Aorta (tissue), 5 donors: Measurements from ENCODE around the gene LRRC9. TPM values are rescaled to one million over a fixed set of nuclear protein-coding genes. Genes with fewer than 3 reads are reported as not detected.

Experiments
- ATAC-seq: fragments of 200-7000 bp; cut with Tn5 transposase; one replicate; pipeline ENCODE4 v1.9.1; 2022; ENCODE audit warnings: moderate library complexity; ENCODE audit not compliant: low FRiP score
- DNase-seq, 2 donors: peaks; one replicate each; pipeline ENCODE4 v3.0.0-alpha.2; 2020
- H3K27ac ChIP-seq, 2 donors: one replicate each; pipeline ENCODE4 v1.5.1; 2013; ENCODE audit warnings: low read length in 2 of 2, mild to moderate bottlenecking in 2 of 2, moderate library complexity in 2 of 2, control low read depth in 1 of 2, inconsistent platforms in 1 of 2, low read depth in 1 of 2
- H3K27me3 ChIP-seq, 2 donors: one replicate each; pipeline ENCODE4 v1.6.1; 2013; ENCODE audit warnings: control low read depth in 1 of 2, low read length in 1 of 2, mild to moderate bottlenecking in 1 of 2, moderate library complexity in 1 of 2; ENCODE audit not compliant: insufficient read depth in 2 of 2, control insufficient read depth in 1 of 2
- H3K36me3 ChIP-seq, 2 donors: one replicate each; pipeline ENCODE4 v1.6.1; 2013; ENCODE audit warnings: control low read depth in 1 of 2, low read length in 1 of 2, mild to moderate bottlenecking in 1 of 2; ENCODE audit not compliant: insufficient read depth in 2 of 2, control insufficient read depth in 1 of 2
- H3K4me1 ChIP-seq, 2 donors: one replicate each; pipeline ENCODE4 v1.6.1; 2013; ENCODE audit warnings: low read length in 2 of 2, control low read depth in 1 of 2, mild to moderate bottlenecking in 1 of 2, moderate library complexity in 1 of 2; ENCODE audit not compliant: insufficient read depth in 2 of 2, control insufficient read depth in 1 of 2
- H3K4me3 ChIP-seq, 2 donors: one replicate each; pipeline ENCODE4 v1.5.1; 2013; ENCODE audit warnings: low read length in 2 of 2, control low read depth in 1 of 2, mild to moderate bottlenecking in 1 of 2
- H3K9me3 ChIP-seq: one replicate; pipeline ENCODE4 v1.6.1; 2013; ENCODE audit warnings: mild to moderate bottlenecking, low read length; ENCODE audit not compliant: control insufficient read depth
- WGBS, 2 donors: extraction: QIAGEN DNeasy Blood & Tissue Kit; methylation state at CpG; one replicate each; pipeline ENCODE4 v1.1.7; 2013; 5-methylcytosine and 5-hydroxymethylcytosine counted together
- intact Hi-C, 2 donors: fragments of 100-400 bp; cut with DNase I; formaldehyde crosslinking; loops; one replicate each; pipeline versions ENCODE4 v1.14.2 to v1.15.0; 2022
- long read RNA-seq, 2 donors: library from polyadenylated mRNA; unstranded; transcript quantifications; one replicate each; pipeline ENCODE4 v2.0.0, GENCODE V29; 2020 to 2021
- polyA plus RNA-seq, 2 donors: library from polyadenylated mRNA; stranded (reverse); fragments of 200-250 nt; gene quantifications; one replicate each; pipeline ENCODE4 v1.2.3, GENCODE V29; 2013
- total RNA-seq, 2 donors: library from RNA; stranded (reverse); fragmentation: NEBNext Ultra II Directional; extraction: Animal tissue kit (Norgen Biotek cat#: 25700); gene quantifications; one replicate each; pipeline ENCODE4 v1.2.1, GENCODE V29; 2021
- donor health status: healthy with polysubstance abuse.
- donor health status: Bipolar disorder and iron deficiency.
- donor health status: DM: no; HTN: no; CAD: no.
- donor health status: DM: no; HTN: no; CAD: no.
- donor health status: DM: yes; HTN: yes; CAD: no.

The LRRC9 gene
- total RNA-seq (not detected), polyA plus RNA-seq (not detected)
- long read RNA-seq, donor 1: 0 reads
- long read RNA-seq, donor 2: 0 reads

DNA sequence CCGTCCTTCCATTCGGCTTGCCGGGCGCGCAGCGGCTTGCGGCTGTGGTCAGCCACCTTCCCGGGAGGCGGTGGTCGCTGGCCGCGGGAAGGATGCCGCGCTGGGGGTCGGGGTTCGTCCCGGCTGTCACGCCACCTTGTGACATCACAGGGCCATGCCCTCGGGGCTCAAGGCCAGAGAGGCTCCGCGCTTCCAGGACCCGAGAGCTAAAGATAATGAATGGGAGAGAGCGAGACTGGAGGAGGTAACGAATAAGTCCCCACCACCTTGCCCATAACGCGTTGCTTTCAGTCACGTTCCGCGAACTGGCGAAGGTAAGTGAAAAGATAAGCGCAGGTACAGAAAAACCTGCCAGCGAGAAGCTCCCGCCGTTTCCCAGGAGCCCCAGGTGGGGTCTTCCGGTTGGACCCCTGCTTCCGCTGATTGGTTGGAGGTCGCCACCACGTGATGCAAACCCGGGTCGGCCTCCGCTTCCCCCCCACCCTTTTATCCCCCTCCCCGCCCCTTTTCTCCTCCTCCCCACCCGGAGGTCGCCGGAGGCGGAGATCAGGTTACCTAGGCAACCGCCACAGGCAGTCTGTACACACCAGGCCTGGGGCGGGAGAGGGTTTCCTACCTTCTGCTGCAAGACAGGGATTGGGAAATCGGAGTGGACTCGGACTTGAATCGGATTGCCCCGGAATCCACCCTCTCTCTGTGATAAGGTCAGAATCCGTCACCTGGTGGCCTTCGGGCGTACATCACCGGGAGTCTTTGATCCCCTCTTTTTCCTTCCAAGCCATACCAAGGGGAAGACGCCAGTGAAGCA lies at the start of gene LRRC9:
LRRC9 (plus strand) TSS at position 575 of the 808 bp plus-strand sequence.
- H3K9me3 ChIP-seq: peaks cover 2% of the 10 kb centered on the region
- ATAC-seq: peak; percentile 37
- DNase-seq: peak; percentile 51 to 81
- no peak within 1 kb of the TSS for H3K27ac ChIP-seq
- H3K4me1 ChIP-seq: no peaks in the 10 kb centered on the region
- no peaks in the 10 kb centered on the region for H3K27me3 ChIP-seq
- H3K36me3 ChIP-seq: no peaks in the 10 kb centered on the region
- 13 to 15% methylated on average over 57 of the region's 57 CpGs for WGBS, 2 donors
- intact Hi-C loops: no loop called here
- peak within 1 kb of the TSS; percentile 24 to 53 for H3K4me3 ChIP-seq

GRCh38 chr14:59870277-59871165 lies 49.4 kb upstream of the LRRC9 start, which contains the start of gene RTN1:
TSS of gene RTN1 (minus strand) at chr14:59870776. CDS start at chr14:59870630, 146 bp downstream.
- DNase-seq (peak; percentile 86 to 92), ATAC-seq (peak; percentile 91)
- 0% methylated on average over 58 to 84 of the region's 84 CpGs for WGBS, 2 donors
- no peaks in the 10 kb centered on the region for H3K27me3 ChIP-seq
- H3K27ac ChIP-seq: peak within 1 kb of the TSS in 1 of 2 donors; percentile 69
- no peaks in the 10 kb centered on the region for H3K36me3 ChIP-seq
- intact Hi-C loops: loop anchor here in 1 of 2 donors (10.0 kb wide), 1 partner anchor 156 kb away; no protein-coding TSS in a partner anchor
- H3K4me1 ChIP-seq: no peaks in the 10 kb centered on the region
- peak within 1 kb of the TSS; percentile 55 to 88 for H3K4me3 ChIP-seq
- no peaks in the 10 kb centered on the region for H3K9me3 ChIP-seq

DNA sequence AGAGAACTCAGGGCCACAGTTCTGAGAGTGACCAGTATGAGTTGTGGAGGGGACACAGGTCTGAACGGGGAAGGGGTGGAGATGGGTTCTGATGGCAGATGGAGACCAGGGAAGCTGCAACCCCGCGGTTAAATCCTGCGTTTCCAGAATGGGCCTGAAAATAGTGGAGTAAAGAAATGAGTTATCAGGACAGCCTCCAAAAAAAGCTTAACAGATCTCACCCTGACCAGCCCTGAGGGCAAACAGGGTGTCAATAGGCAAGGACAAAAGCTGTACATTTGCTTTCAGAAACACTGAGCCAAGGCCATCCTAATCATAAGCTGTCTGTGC lies 48.8 kb upstream of the LRRC9 start:
- ATAC-seq (no peak), DNase-seq (no peak)
- 1 to 6% methylated on average over 4 of the region's 4 CpGs for WGBS, 2 donors
- Histone ChIP-seq H3K27ac (peak overlapping the region in 1 of 2 donors; percentile 69), H3K9me3 (no peaks in the 10 kb centered on the region), H3K4me1 (no peaks in the 10 kb centered on the region), H3K36me3 (no peaks in the 10 kb centered on the region), H3K27me3 (no peaks in the 10 kb centered on the region), H3K4me3 (peak overlapping the region; percentile 55 to 62)
- intact Hi-C loops: loop anchor here in 1 of 2 donors (10.0 kb wide), 1 partner anchor 156 kb away; no protein-coding TSS in a partner anchor

- Histone ChIP-seq H3K27me3 (peaks cover 0 to 2% of the 10 kb centered on the region in 2 donors), H3K27ac (no peak overlapping the region), H3K4me3 (no peak overlapping the region), H3K36me3 (no peaks in the 10 kb centered on the region), H3K9me3 (peaks cover 1% of the 10 kb centered on the region), H3K4me1 (no peaks in the 10 kb centered on the region)
- WGBS, 2 donors: 44 to 55% methylated on average over 1 of the region's 1 CpG
- ATAC-seq: no peak
- intact Hi-C loops: no loop called here
- no peak for DNase-seq
Observed at GRCh38 chr14:59882957-59883356, 37.0 kb upstream of the LRRC9 start.

DNA sequence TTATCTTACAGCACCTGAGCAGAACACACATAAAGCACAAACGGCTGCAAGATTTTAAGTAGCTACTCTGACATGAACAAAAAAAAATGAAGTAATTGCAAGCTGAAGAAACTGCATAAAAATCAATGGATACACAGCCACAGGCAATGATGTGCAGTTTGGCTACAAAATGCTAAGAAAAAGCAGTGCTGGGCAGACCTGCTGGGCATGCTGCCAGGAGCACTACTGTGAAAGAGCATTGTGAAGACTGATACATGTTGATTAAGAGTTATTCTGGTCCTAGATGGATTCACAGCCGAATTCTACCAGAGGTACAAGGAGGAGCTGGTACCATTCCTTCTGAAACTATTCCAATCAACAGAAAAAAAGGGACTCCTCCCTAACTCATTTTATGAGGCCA lies 29.3 kb upstream of the LRRC9 start:
- H3K4me3 ChIP-seq: no peak overlapping the region

GRCh38 chr14:59895721-59896120 lies 24.2 kb upstream of the LRRC9 start:
- no peaks in the 10 kb centered on the region for H3K4me1 ChIP-seq
- H3K9me3 ChIP-seq: no peaks in the 10 kb centered on the region
- H3K27me3 ChIP-seq: no peaks in the 10 kb centered on the region
- DNase-seq: no peak
- no peaks in the 10 kb centered on the region for H3K36me3 ChIP-seq
- intact Hi-C loops: loop anchor here (5.0 kb wide), 3 partner anchors 188 to 388 kb away; no protein-coding TSS in a partner anchor
- 85 to 89% methylated on average over 1 of the region's 1 CpG for WGBS, 2 donors
- no peak for ATAC-seq
- no peak overlapping the region for H3K27ac ChIP-seq
- no peak overlapping the region for H3K4me3 ChIP-seq

More for the DNA sequence above, 29.3 kb upstream of the LRRC9 start:
- no peak overlapping the region for H3K27ac ChIP-seq
- H3K4me1 ChIP-seq: no peaks in the 10 kb centered on the region
- 46 to 49% methylated on average over 2 of the region's 2 CpGs for WGBS, 2 donors
- H3K9me3 ChIP-seq: no peaks in the 10 kb centered on the region
- ATAC-seq: no peak
- H3K27me3 ChIP-seq: no peaks in the 10 kb centered on the region
- no peaks in the 10 kb centered on the region for H3K36me3 ChIP-seq
- intact Hi-C loops: no loop called here
- DNase-seq: no peak

DNA sequence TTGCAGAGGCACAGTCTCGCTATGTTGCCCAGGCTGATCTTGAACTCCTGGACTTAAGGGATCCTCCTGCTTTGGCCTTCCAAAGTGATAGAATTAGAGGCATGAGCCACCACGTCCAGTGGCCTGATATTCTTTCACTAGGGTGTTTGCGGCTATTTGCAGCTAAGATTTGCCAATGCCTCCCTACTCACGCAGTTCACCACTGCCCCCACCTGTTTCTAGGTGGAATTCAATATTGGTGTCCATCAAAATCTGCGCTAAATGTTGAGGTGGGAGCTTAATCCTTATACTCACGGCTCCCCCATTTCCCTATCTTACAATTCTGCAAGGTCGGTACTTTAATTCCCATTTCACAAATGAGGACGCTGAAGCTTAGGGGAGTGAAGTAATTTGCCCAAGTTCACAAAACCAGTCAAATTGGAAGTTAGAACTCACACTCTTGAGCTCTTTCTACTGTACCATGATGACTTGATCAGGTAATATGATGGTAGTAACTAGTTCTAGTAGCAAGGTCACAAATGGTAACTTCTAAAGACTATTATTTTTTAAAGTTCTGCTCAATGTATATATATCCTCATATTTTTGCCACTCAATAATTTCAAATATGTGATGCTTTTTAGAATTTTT lies 22.1 kb upstream of the LRRC9 start:
- intact Hi-C loops: loop anchor here (5.0 kb wide), 3 partner anchors 191 to 391 kb away; no protein-coding TSS in a partner anchor
- ATAC-seq (peak; percentile 84), DNase-seq (no peak)
- H3K4me3 ChIP-seq: no peak overlapping the region
- no peaks in the 10 kb centered on the region for H3K27me3 ChIP-seq
- H3K4me1 ChIP-seq: no peaks in the 10 kb centered on the region
- WGBS, 2 donors: 26 to 31% methylated on average over 8 of the region's 8 CpGs
- no peak overlapping the region for H3K27ac ChIP-seq
- no peaks in the 10 kb centered on the region for H3K36me3 ChIP-seq
- H3K9me3 ChIP-seq: no peaks in the 10 kb centered on the region

DNA sequence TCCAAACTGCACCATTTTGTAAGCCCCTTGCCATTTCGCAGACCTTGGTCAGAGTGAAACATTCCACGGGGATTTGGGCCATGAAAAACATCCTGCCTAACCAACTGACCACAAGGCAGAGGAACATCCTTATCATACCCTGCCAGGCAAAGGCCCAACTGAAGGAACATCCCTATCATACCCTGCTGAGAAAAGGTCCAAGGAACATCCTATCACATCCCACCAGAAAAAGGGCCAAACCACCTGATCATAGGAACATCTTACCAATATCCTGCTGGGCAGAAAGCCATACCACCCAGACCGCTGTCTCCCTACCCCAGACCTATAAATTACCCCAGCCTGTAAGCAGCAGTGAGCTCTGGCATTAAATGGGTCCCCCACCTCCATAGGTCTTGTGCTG lies 19.4 kb upstream of the LRRC9 start:
- intact Hi-C loops: no loop called here
- no peak for DNase-seq
- H3K27me3 ChIP-seq: no peaks in the 10 kb centered on the region
- H3K4me1 ChIP-seq: no peaks in the 10 kb centered on the region
- H3K36me3 ChIP-seq: no peaks in the 10 kb centered on the region
- no peak for ATAC-seq
- H3K9me3 ChIP-seq: no peaks in the 10 kb centered on the region
- no peak overlapping the region for H3K27ac ChIP-seq
- WGBS, 2 donors: 69 to 72% methylated on average over 3 of the region's 3 CpGs
- H3K4me3 ChIP-seq: no peak overlapping the region
